OCI-LY1 (cell line): ENCODE results near the gene TEAD1.

Source experiments
- H2AFZ ChIP-seq: fragments of 200-600 bp; sonication (generic), shearing (Covaris generic); 2 replicates; pipeline ENCODE4 v1.6.0; 2014; ENCODE audit warnings: antibody characterized with exemption, mild to moderate bottlenecking, low read length
- H3F3A ChIP-seq: fragments of 200-600 bp; sonication (generic), shearing (Covaris generic); 2 replicates; pipeline ENCODE4 v1.6.0; 2014; ENCODE audit warnings: mild to moderate bottlenecking, antibody characterized with exemption, low read length, moderate library complexity; ENCODE audit not compliant: insufficient read depth
- H3K27ac ChIP-seq: fragments of 200-600 bp; sonication (generic); 2 replicates; pipeline ENCODE4 v1.5.1; 2014; ENCODE audit warnings: low read length, mixed run types, mild to moderate bottlenecking, low read depth; ENCODE audit not compliant: poor library complexity, severe bottlenecking
- H3K27me3 ChIP-seq: fragments of 200-600 bp; sonication (generic); 2 replicates; pipeline ENCODE4 v1.6.0; 2014; ENCODE audit warnings: antibody characterized with exemption, mild to moderate bottlenecking, low read length, moderate library complexity; ENCODE audit not compliant: insufficient read depth
- H3K36me3 ChIP-seq: fragments of 200-600 bp; sonication (generic); 2 replicates; pipeline ENCODE4 v1.6.1; 2014; ENCODE audit warnings: mild to moderate bottlenecking, antibody characterized with exemption, low read length, moderate library complexity, mixed read lengths; ENCODE audit not compliant: insufficient read depth
- H3K4me1 ChIP-seq: fragments of 200-600 bp; sonication (generic); 2 replicates; pipeline ENCODE4 v1.5.1; 2014; ENCODE audit warnings: mild to moderate bottlenecking, low read length, moderate library complexity; ENCODE audit not compliant: insufficient read depth, severe bottlenecking
- H3K4me2 ChIP-seq: fragments of 200-600 bp; sonication (generic), shearing (Covaris generic); 2 replicates; pipeline ENCODE4 v1.6.1; 2014; ENCODE audit warnings: low read length
- H3K4me3 ChIP-seq: fragments of 200-600 bp; sonication (generic); 2 replicates; pipeline ENCODE4 v1.5.1; 2014; ENCODE audit warnings: low read length, low read depth, mild to moderate bottlenecking, mixed read lengths; ENCODE audit not compliant: poor library complexity, severe bottlenecking
- H3K79me2 ChIP-seq: fragments of 200-600 bp; shearing (Covaris generic); 2 replicates; pipeline ENCODE4 v1.6.1; 2016; ENCODE audit warnings: mixed run types, low read length, mixed read lengths; ENCODE audit not compliant: insufficient read depth
- H3K9ac ChIP-seq: fragments of 200-600 bp; sonication (generic), shearing (Covaris generic); 2 replicates; pipeline ENCODE4 v1.6.1; 2014; ENCODE audit warnings: mild to moderate bottlenecking, low read length, mixed read lengths
- H3K9me2 ChIP-seq: fragments of 200-600 bp; sonication (generic), shearing (Covaris generic); 2 replicates; pipeline ENCODE4 v1.6.1; 2014; ENCODE audit warnings: low read depth, mild to moderate bottlenecking, low read length, mixed read lengths
- H3K9me3 ChIP-seq: fragments of 200-600 bp; shearing (Covaris generic); 2 replicates; pipeline ENCODE4 v1.6.1; 2014; ENCODE audit warnings: low read length, mixed read lengths
- H4K20me1 ChIP-seq: fragments of 200-600 bp; sonication (generic), shearing (Covaris generic); 2 replicates; pipeline ENCODE4 v1.6.0; 2016; ENCODE audit warnings: mild to moderate bottlenecking, low read length; ENCODE audit not compliant: insufficient read depth
- EZH2 ChIP-seq: fragments of 200-600 bp; sonication (generic), shearing (Covaris generic); IDR thresholded peaks from 2 replicates; pipeline ENCODE4 v1.8.0; 2017; ENCODE audit warnings: borderline replicate concordance, mixed run types, mild to moderate bottlenecking, antibody characterized with exemption, low read length, moderate library complexity, mixed read lengths
- TF ChIP-seq, protein P1 (sequence below): fragments of 200-600 bp; sonication (generic), shearing (Covaris generic); IDR thresholded peaks from 2 replicates; pipeline ENCODE4 v1.5.1; 2017; ENCODE audit warnings: mild to moderate bottlenecking, antibody characterized with exemption, low read length, moderate library complexity, mixed read lengths

The TEAD1 gene

DNA sequence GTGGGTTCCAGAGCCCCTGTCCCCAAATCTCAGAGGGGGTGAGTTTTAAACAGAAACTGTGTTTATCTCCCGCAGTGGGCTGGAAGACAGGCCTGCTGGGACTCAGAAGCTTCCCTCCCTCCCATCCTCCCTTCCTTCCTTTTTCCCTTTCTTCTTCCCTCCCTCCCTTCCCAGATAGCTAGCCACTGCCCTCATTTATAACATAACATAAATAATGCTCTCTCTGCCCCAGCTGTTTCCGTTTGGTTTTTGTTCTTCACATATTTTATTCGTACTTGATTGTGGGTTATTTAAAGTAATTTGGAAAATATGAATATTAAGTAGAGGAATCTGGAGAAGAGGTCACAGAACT is 140.9 kb downstream of the TEAD1 start:
- no peaks in the 10 kb centered on the region for H3K36me3 ChIP-seq
- H3K4me2 ChIP-seq = no peak overlapping the region
- H3F3A ChIP-seq = no peaks in the 10 kb centered on the region
- no peak for TF ChIP-seq EZH2
- TF ChIP-seq, protein P1, sequence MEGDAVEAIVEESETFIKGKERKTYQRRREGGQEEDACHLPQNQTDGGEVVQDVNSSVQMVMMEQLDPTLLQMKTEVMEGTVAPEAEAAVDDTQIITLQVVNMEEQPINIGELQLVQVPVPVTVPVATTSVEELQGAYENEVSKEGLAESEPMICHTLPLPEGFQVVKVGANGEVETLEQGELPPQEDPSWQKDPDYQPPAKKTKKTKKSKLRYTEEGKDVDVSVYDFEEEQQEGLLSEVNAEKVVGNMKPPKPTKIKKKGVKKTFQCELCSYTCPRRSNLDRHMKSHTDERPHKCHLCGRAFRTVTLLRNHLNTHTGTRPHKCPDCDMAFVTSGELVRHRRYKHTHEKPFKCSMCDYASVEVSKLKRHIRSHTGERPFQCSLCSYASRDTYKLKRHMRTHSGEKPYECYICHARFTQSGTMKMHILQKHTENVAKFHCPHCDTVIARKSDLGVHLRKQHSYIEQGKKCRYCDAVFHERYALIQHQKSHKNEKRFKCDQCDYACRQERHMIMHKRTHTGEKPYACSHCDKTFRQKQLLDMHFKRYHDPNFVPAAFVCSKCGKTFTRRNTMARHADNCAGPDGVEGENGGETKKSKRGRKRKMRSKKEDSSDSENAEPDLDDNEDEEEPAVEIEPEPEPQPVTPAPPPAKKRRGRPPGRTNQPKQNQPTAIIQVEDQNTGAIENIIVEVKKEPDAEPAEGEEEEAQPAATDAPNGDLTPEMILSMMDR = no peak
- no peak overlapping the region for H3K9ac ChIP-seq
- no peak overlapping the region for H3K27ac ChIP-seq
- H3K9me3 ChIP-seq = no peaks in the 10 kb centered on the region
- H3K4me1 ChIP-seq = no peaks in the 10 kb centered on the region
- H3K27me3 ChIP-seq = no peaks in the 10 kb centered on the region
- no peaks in the 10 kb centered on the region for H3K9me2 ChIP-seq
- no peak overlapping the region for H2AFZ ChIP-seq
- H3K4me3 ChIP-seq = no peak overlapping the region
- H3K79me2 ChIP-seq = no peaks in the 10 kb centered on the region
- H4K20me1 ChIP-seq = no peaks in the 10 kb centered on the region

DNA sequence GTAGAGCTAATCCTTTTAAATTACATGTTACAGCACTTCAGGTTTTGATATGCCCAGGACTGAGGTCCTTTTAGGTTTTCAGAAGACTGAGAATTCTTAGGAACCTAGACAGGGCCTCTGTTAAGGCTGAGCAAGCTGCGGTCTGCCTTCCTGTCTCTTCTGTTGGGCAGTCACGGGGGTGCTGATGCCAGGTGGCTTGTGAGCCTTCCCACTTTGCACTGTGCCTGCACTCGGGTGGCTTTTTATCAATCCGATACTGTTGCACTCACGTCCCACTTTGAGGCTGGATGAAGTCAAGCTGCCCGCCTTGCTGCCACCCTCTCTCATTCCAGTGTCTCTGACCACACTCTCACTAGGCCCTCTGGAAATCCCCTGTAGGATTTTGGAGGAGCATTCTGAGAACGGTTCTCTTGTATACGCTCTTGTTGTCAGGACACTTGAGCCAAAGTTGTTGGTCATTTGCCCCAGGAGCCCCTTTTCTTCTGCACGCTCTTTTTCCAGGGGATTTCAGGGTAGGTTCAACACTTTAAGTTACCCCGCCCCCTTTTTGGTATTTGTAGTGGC is 141.8 kb downstream of the TEAD1 start:
- no peak overlapping the region for H3K27ac ChIP-seq
- no peak overlapping the region for H3K4me2 ChIP-seq
- H2AFZ ChIP-seq = no peak overlapping the region
- no peaks in the 10 kb centered on the region for H3K9me2 ChIP-seq
- no peaks in the 10 kb centered on the region for H4K20me1 ChIP-seq
- no peaks in the 10 kb centered on the region for H3K79me2 ChIP-seq
- H3K9ac ChIP-seq = no peak overlapping the region
- no peak overlapping the region for H3K4me3 ChIP-seq
- TF ChIP-seq, protein P1 = no peak
- no peak for TF ChIP-seq EZH2
- H3F3A ChIP-seq = no peaks in the 10 kb centered on the region
- H3K4me1 ChIP-seq = no peaks in the 10 kb centered on the region
- no peaks in the 10 kb centered on the region for H3K9me3 ChIP-seq
- H3K27me3 ChIP-seq = no peaks in the 10 kb centered on the region
- H3K36me3 ChIP-seq = no peaks in the 10 kb centered on the region

DNA sequence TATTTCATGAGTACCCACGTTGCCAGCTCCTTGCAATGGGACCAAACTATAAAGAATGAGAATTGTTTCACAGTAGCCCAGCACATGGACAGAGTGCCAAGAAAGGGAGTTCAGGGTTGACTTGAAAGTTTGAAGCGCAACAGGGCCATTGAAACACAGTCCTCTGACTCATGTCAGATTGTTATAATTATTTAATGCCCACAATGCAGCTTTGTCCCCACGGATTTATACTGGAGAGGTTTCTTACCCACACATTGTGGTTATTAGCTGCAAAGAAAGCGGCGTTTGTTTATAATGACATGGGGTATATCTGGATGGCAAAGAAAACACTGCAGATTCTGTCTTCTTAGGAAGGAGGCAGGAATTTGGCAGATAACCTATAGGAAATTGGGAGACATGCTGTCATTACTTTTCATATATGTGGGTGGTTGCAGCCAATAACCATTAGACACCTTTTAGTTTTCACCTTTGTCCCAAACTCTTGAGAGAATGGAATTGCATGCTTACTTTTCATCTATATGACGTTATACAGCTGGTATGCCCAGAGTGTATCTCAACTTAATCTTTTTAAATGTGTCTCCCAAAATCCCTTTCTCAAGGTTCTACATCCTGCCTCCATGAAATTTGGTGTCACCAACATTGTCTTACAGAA is 143.6 kb downstream of the TEAD1 start:
- Histone ChIP-seq H3K79me2 (no peaks in the 10 kb centered on the region), H3F3A (no peaks in the 10 kb centered on the region), H3K4me2 (no peak overlapping the region), H3K4me3 (no peak overlapping the region), H4K20me1 (no peaks in the 10 kb centered on the region), H2AFZ (no peak overlapping the region), H3K9me3 (no peaks in the 10 kb centered on the region), H3K9ac (no peak overlapping the region), H3K4me1 (no peaks in the 10 kb centered on the region), H3K27ac (no peak overlapping the region), H3K27me3 (no peaks in the 10 kb centered on the region), H3K9me2 (no peaks in the 10 kb centered on the region), H3K36me3 (no peaks in the 10 kb centered on the region)
- TF ChIP-seq, protein P1 = no peak
- TF ChIP-seq EZH2 = no peak
